Suprapubic skin (tissue), 4 donors: ENCODE measurements around the gene CCDC170. TPM values are rescaled to one million over a fixed set of nuclear protein-coding genes. Genes with fewer than 3 reads are reported as not detected.
"Not testable (repeated sequence)": the region's sequence is repeated elsewhere in the genome, so short reads cannot be mapped to it uniquely, and the experiment has no call there.

Source experiments
- DNase-seq, 2 donors: peaks; one replicate each; pipeline ENCODE4 v3.0.0-alpha.2; 2019; ENCODE audit warnings: low spot score in 2 of 2
- H3K27ac ChIP-seq: fragments of 200-600 bp; sonication (generic); one replicate; pipeline ENCODE4 v1.5.1; 2019
- H3K27me3 ChIP-seq: fragments of 200-600 bp; sonication (generic); one replicate; pipeline ENCODE4 v1.5.1; 2019
- H3K36me3 ChIP-seq: fragments of 200-600 bp; sonication (generic); one replicate; pipeline ENCODE4 v1.5.1; 2019
- H3K4me1 ChIP-seq: fragments of 200-600 bp; sonication (generic); one replicate; pipeline ENCODE4 v1.5.1; 2019
- H3K4me3 ChIP-seq: fragments of 200-600 bp; sonication (generic); one replicate; pipeline ENCODE4 v1.5.1; 2019; ENCODE audit warnings: mild to moderate bottlenecking
- H3K9me3 ChIP-seq: fragments of 200-600 bp; sonication (generic); one replicate; pipeline ENCODE4 v1.5.1; 2019
- CTCF ChIP-seq, 2 donors: fragments of 200-600 bp in 1 of 2; fragments of 450-650 bp in 1 of 2; sonication (generic) in 1 of 2; IDR thresholded peaks; one replicate each; pipeline ENCODE4 v1.5.1; 2016 to 2019; ENCODE audit warnings: antibody characterized with exemption in 2 of 2, mild to moderate bottlenecking in 1 of 2, moderate library complexity in 1 of 2
- EP300 ChIP-seq: sonication (generic); formaldehyde crosslinking; IDR thresholded peaks from one replicate; pipeline ENCODE4 v1.6.1; 2017; ENCODE audit warnings: antibody characterized with exemption
- POLR2A ChIP-seq, 2 donors: fragments of 450-650 bp; IDR thresholded peaks; one replicate each; pipeline ENCODE4 v1.6.1; 2017; ENCODE audit warnings: antibody characterized with exemption in 2 of 2, mild to moderate bottlenecking in 2 of 2, moderate library complexity in 2 of 2
- POLR2AphosphoS5 ChIP-seq, 3 donors: sonication (generic); formaldehyde crosslinking; IDR thresholded peaks; one replicate each; pipeline ENCODE4 v1.6.1; 2017; ENCODE audit warnings: antibody characterized with exemption in 3 of 3
- WGBS: methylation state at CpG from one replicate; pipeline ENCODE4 v1.1.5; 2018; 5-methylcytosine and 5-hydroxymethylcytosine counted together
- total RNA-seq, 4 donors: library from RNA; depleted of rRNA; stranded (reverse); fragments of >200 nt; gene quantifications; one replicate each; pipeline ENCODE4 v1.1.0, GENCODE V29; 2016

CCDC170 gene
- total RNA-seq, 4 donors from 2014 or later: 0.16 to 0.89 (median 0.24) TPM

DNA sequence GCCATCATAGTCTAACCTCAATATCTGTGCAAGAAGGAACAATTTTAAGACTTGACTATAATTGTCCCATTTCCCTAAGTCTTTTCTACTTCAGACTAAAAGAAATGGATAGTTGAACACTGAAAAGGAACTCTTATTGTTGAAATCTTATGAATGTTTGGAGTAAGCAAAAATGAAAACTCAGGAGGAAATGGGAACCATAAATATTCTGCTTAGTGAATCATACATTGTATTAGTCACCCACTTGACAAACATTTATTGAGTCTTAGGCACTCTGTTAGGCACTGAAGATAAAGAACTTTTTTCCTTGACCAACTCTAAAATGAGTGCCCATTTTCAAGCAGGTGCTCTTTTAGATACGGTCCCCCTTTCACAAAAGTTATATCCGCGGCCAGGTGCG, 8.7 kb downstream of the CCDC170 start:
- H3K4me1 ChIP-seq: no peaks in the 10 kb centered on the region
- H3K27me3 ChIP-seq: no peaks in the 10 kb centered on the region
- H3K36me3 ChIP-seq: no peaks in the 10 kb centered on the region
- no peaks in the 10 kb centered on the region for H3K9me3 ChIP-seq
- 94% methylated on average over 4 of the region's 4 CpGs for WGBS
- no peak overlapping the region for H3K4me3 ChIP-seq
- TF ChIP-seq EP300 (no peak), POLR2A (IDR thresholded peaks at IDR 0.05) (no peak), POLR2AphosphoS5 (IDR thresholded peaks at IDR 0.05) (no peak), CTCF (IDR thresholded peaks at IDR 0.05) (no peak)
- no peak overlapping the region for H3K27ac ChIP-seq
- no peak for DNase-seq

DNA sequence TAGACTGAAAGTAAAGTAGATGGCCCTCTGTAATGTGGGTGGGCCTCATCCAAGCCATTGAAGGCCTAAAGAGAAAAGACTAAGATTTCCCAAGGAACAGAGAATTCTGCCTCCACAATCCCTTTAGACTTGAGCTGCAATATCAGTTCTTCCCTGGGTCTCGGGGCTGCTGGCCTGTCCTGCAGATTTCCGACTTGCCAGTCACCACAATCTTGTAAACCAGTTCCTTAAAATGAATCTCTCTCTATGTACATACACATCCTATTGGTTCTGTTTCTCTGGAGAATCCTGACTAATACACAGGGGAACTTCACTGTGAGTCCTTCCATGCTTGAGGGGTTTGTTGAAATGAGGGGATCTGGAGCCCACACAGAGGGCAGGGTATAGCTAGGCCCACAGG, 12.9 kb downstream of the CCDC170 start:
- DNase-seq: no peak
- Histone ChIP-seq H3K9me3 (no peaks in the 10 kb centered on the region), H3K27ac (no peak overlapping the region), H3K36me3 (no peaks in the 10 kb centered on the region), H3K4me3 (no peak overlapping the region), H3K4me1 (no peaks in the 10 kb centered on the region), H3K27me3 (no peaks in the 10 kb centered on the region)
- WGBS: 82% methylated on average over 2 of the region's 2 CpGs
- TF ChIP-seq CTCF (IDR thresholded peaks at IDR 0.05) (no peak), POLR2AphosphoS5 (IDR thresholded peaks at IDR 0.05) (no peak), EP300 (no peak), POLR2A (IDR thresholded peaks at IDR 0.05) (no peak)

GRCh38 chr6:151509048-151509447, 15.2 kb downstream of the CCDC170 start:
- Histone ChIP-seq H3K27me3 (no peaks in the 10 kb centered on the region), H3K36me3 (no peaks in the 10 kb centered on the region), H3K27ac (no peak overlapping the region), H3K9me3 (no peaks in the 10 kb centered on the region), H3K4me3 (no peak overlapping the region), H3K4me1 (no peaks in the 10 kb centered on the region)
- no peak for DNase-seq
- TF ChIP-seq CTCF (IDR thresholded peaks at IDR 0.05) (no peak), POLR2AphosphoS5 (IDR thresholded peaks at IDR 0.05) (no peak), POLR2A (IDR thresholded peaks at IDR 0.05) (no peak), EP300 (no peak)
- 82% methylated on average over 2 of the region's 2 CpGs for WGBS

- TF ChIP-seq POLR2A (IDR thresholded peaks at IDR 0.05): no peak
- TF ChIP-seq POLR2AphosphoS5 (IDR thresholded peaks at IDR 0.05): no peak
- no peak for TF ChIP-seq CTCF (IDR thresholded peaks at IDR 0.05)
- no peak for TF ChIP-seq EP300
- Histone ChIP-seq H3K9me3 (no peaks in the 10 kb centered on the region), H3K27me3 (no peaks in the 10 kb centered on the region), H3K4me1 (no peaks in the 10 kb centered on the region), H3K36me3 (no peaks in the 10 kb centered on the region), H3K4me3 (no peak overlapping the region), H3K27ac (no peak overlapping the region)
- DNase-seq: no peak
- 80% methylated on average over 5 of the region's 5 CpGs for WGBS
These were observed 18.7 kb downstream of the CCDC170 start for GRCh38 chr6:151512481-151512880.

- Histone ChIP-seq H3K4me1 (no peaks in the 10 kb centered on the region), H3K27ac (no peak overlapping the region), H3K9me3 (peaks cover 3% of the 10 kb centered on the region), H3K4me3 (no peak overlapping the region), H3K36me3 (no peaks in the 10 kb centered on the region), H3K27me3 (no peaks in the 10 kb centered on the region)
- 80% methylated on average over 9 of the region's 9 CpGs for WGBS
- TF ChIP-seq POLR2A (IDR thresholded peaks at IDR 0.05) (no peak), EP300 (no peak), POLR2AphosphoS5 (IDR thresholded peaks at IDR 0.05) (no peak), CTCF (IDR thresholded peaks at IDR 0.05) (no peak)
- DNase-seq: no peak
These were observed 20.3 kb downstream of the CCDC170 start for GRCh38 chr6:151514000-151514730.

DNA sequence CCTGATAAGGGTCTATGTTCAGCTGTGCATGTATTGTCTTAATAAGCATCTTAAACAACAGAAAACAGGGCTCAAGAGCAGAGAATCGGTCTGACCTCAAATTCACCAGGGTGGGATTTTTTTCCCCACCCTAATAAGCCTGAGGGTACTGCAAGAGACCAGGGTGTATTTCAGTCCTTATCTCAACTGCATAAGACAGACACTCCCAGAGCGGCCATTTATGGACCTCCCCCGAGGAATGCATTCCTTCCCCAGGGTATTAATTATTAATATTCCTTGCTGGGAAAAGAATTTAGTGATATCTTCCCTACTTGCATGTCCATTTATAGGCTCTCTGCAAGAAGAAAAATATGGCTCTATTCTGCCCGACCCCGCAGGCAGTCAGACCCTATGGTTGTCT, 25.2 kb downstream of the CCDC170 start:
- H3K27ac ChIP-seq, H3K4me3 ChIP-seq, H3K4me1 ChIP-seq, H3K36me3 ChIP-seq, H3K9me3 ChIP-seq, H3K27me3 ChIP-seq, DNase-seq: not testable (repeated sequence)
- 91% methylated on average over 5 of the region's 5 CpGs for WGBS
